ENCODE results near the gene CALY.

DNA sequence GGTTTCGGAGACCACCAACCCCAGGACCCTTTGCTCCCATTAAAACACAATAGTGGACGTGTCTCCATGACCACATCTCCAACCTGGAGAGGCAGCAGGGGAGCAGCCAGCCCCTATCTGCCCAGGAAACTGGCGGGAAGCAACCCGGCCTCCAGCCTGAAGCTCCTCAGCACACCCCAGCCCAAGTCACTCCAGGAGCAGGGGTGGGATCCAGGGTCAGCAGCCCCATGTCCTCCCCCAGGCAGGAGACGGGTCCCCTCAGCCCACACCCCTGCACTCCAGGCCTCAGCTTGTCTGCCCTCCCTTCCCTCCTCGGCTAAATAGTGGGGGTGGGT lies 60.6 kb downstream of the CALY start:
- TF ChIP-seq, protein P1, sequence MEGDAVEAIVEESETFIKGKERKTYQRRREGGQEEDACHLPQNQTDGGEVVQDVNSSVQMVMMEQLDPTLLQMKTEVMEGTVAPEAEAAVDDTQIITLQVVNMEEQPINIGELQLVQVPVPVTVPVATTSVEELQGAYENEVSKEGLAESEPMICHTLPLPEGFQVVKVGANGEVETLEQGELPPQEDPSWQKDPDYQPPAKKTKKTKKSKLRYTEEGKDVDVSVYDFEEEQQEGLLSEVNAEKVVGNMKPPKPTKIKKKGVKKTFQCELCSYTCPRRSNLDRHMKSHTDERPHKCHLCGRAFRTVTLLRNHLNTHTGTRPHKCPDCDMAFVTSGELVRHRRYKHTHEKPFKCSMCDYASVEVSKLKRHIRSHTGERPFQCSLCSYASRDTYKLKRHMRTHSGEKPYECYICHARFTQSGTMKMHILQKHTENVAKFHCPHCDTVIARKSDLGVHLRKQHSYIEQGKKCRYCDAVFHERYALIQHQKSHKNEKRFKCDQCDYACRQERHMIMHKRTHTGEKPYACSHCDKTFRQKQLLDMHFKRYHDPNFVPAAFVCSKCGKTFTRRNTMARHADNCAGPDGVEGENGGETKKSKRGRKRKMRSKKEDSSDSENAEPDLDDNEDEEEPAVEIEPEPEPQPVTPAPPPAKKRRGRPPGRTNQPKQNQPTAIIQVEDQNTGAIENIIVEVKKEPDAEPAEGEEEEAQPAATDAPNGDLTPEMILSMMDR (conservative IDR thresholded peaks at IDR 0.05; ENCODE audit: low read length): no peak
- no peak for TF ChIP-seq EZH2phosphoT487 (IDR thresholded peaks at IDR 0.05; ENCODE audit: borderline replicate concordance)

All from Loucy (cell line).